Mesendoderm (in vitro differentiated cells): ENCODE measurements around the gene HNRNPM.

Source experiments
- DNase-seq: peaks from one replicate; pipeline ENCODE4 v3.0.0; 2013
- H2AK5ac ChIP-seq: 2 replicates; pipeline ENCODE4 v1.6.1; 2013; ENCODE audit warnings: low read length, inconsistent platforms
- H2BK120ac ChIP-seq: 2 replicates; pipeline ENCODE4 v1.6.1; 2013; ENCODE audit warnings: low read depth, mild to moderate bottlenecking, low read length, moderate library complexity, mixed read lengths
- H2BK15ac ChIP-seq: replicated peaks from 2 replicates; pipeline ENCODE4 v1.6.1; 2013; ENCODE audit warnings: low read depth, mild to moderate bottlenecking, moderate library complexity
- H2BK5ac ChIP-seq: 2 replicates; pipeline ENCODE4 v1.6.1; 2013; ENCODE audit warnings: low read length, inconsistent platforms
- H3K18ac ChIP-seq: 2 replicates; pipeline ENCODE4 v1.6.1; 2013; ENCODE audit warnings: mild to moderate bottlenecking, low read length, mixed read lengths
- H3K23ac ChIP-seq: one replicate; pipeline ENCODE4 v1.6.1; 2013; ENCODE audit warnings: low read length
- H3K27ac ChIP-seq: 2 replicates; pipeline ENCODE4 v1.5.1; 2013; ENCODE audit warnings: low read depth, mild to moderate bottlenecking, inconsistent platforms, low read length, moderate library complexity
- H3K27me3 ChIP-seq: 2 replicates; pipeline ENCODE4 v1.6.1; 2013; ENCODE audit warnings: low read length, control low read depth, mild to moderate bottlenecking, inconsistent platforms; ENCODE audit not compliant: insufficient read depth, poor library complexity
- H3K36me3 ChIP-seq: 2 replicates; pipeline ENCODE4 v1.6.1; 2013; ENCODE audit warnings: low read length, inconsistent platforms; ENCODE audit not compliant: control insufficient read depth, insufficient read depth
- H3K4ac ChIP-seq: one replicate; pipeline ENCODE4 v1.6.1; 2013; ENCODE audit warnings: low read depth, mild to moderate bottlenecking, low read length, moderate library complexity
- H3K4me1 ChIP-seq: 2 replicates; pipeline ENCODE4 v1.6.1; 2013; ENCODE audit warnings: low read depth, low read length, inconsistent platforms; ENCODE audit not compliant: control insufficient read depth
- H3K4me2 ChIP-seq: 2 replicates; pipeline ENCODE4 v1.6.1; 2013; ENCODE audit warnings: low read length
- H3K4me3 ChIP-seq: 2 replicates; pipeline ENCODE4 v1.5.1; 2013; ENCODE audit warnings: mild to moderate bottlenecking, low read length
- H3K56ac ChIP-seq: one replicate; pipeline ENCODE4 v1.6.1; 2013; ENCODE audit warnings: low read length
- H3K79me1 ChIP-seq: 2 replicates; pipeline ENCODE4 v1.6.1; 2013; ENCODE audit warnings: low read length, inconsistent platforms
- H3K79me2 ChIP-seq: 2 replicates; pipeline ENCODE4 v1.6.1; 2013; ENCODE audit warnings: mild to moderate bottlenecking, low read length; ENCODE audit not compliant: control insufficient read depth, insufficient read depth
- H3K9ac ChIP-seq: 2 replicates; pipeline ENCODE4 v1.6.1; 2013; ENCODE audit warnings: low read length, inconsistent platforms
- H4K5ac ChIP-seq: one replicate; pipeline ENCODE4 v1.6.1; 2013; ENCODE audit warnings: low read length
- H4K8ac ChIP-seq: one replicate; pipeline ENCODE4 v1.6.1; 2013; ENCODE audit warnings: low read depth, mild to moderate bottlenecking, control low read depth, low read length, moderate library complexity
- WGBS: extraction: QIAGEN DNeasy Blood & Tissue Kit; methylation state at CpG from one replicate; pipeline ENCODE4 v1.1.7; 2013; ENCODE audit warnings: low lambda C conversion rate, missing lambda C conversion rate; ENCODE audit not compliant: insufficient coverage; ENCODE audit errors: extremely low coverage; 5-methylcytosine and 5-hydroxymethylcytosine counted together

HNRNPM gene

DNA sequence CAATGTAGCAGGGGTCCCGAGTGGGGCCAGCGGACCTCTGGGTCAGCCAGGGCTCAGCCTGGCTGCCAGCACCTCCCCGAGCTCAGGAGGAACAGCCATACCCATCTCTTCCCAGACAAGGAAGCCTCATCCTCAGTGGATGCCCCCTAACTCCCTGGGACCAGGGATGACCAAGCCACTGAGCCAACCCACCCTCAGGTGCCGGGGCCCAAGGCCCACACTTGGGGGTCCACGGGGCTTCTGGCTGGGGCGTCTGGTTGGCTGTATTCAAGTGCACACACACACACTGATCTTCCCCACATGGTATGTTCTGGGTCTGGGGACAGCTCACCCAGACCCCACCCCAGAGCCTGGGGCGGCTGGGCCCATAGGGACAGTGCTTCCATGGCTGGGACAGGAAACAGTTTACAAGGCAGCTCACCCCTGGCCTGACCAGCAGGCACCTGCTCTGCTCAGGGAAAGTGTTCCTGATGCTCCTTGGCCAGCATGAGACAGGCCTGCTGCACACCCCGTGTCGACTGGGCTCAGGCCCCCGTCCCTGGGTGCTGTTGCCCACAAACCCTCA is 46.9 kb upstream of the HNRNPM start:
- Histone ChIP-seq H2BK120ac (no peak overlapping the region), H3K27me3 (no peaks in the 10 kb centered on the region), H3K79me1 (peaks cover 28% of the 10 kb centered on the region), H3K56ac (no peak overlapping the region), H2BK5ac (no peak overlapping the region), H3K4me2 (no peak overlapping the region), H2AK5ac (no peak overlapping the region), H4K8ac (no peak overlapping the region), H4K5ac (no peak overlapping the region), H3K9ac (no peak overlapping the region), H3K36me3 (peaks cover 4% of the 10 kb centered on the region), H3K4me3 (no peak overlapping the region), H3K23ac (no peak overlapping the region), H3K18ac (no peak overlapping the region), H3K79me2 (peaks cover 50% of the 10 kb centered on the region), H3K4ac (no peak overlapping the region), H2BK15ac (no peak overlapping the region), H3K4me1 (no peaks in the 10 kb centered on the region), H3K27ac (no peak overlapping the region)
- WGBS: no CpG with 5 or more reads among the region's 10 CpGs
- DNase-seq: no peak

DNA sequence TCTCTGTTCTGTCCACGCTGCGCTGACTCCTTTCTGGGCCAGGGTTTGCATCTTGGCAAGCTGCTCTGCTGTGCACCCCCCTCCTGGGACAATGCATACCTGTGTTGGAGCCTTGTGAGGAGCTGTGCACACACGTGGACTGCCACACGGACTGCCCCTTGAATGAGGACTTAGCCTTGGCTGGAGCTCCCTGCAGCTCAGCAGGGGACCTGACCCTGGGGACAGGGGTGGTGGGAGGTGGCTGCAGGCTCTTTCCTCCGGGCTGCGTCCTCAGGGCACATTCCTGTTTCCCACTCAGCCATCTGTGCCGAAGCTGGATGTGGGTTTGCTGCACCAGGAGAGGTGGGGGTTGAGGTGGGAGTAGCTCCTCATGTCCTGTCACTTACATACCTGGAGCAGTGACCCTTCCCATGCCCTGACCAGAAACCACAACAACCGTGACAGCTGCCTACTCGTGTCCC is 46.4 kb upstream of the HNRNPM start:
- H2BK120ac ChIP-seq: no peak overlapping the region
- H2AK5ac ChIP-seq: no peak overlapping the region
- peaks cover 45% of the 10 kb centered on the region for H3K79me2 ChIP-seq
- H3K4me2 ChIP-seq: no peak overlapping the region
- peaks cover 4% of the 10 kb centered on the region for H3K36me3 ChIP-seq
- no peak overlapping the region for H3K4ac ChIP-seq
- H4K5ac ChIP-seq: no peak overlapping the region
- H3K56ac ChIP-seq: peak overlapping the region; percentile 17
- H3K9ac ChIP-seq: no peak overlapping the region
- H3K79me1 ChIP-seq: peaks cover 25% of the 10 kb centered on the region
- DNase-seq: no peak
- no CpG with 5 or more reads among the region's 9 CpGs for WGBS
- H3K4me1 ChIP-seq: no peaks in the 10 kb centered on the region
- H3K18ac ChIP-seq: no peak overlapping the region
- no peak overlapping the region for H3K27ac ChIP-seq
- no peak overlapping the region for H3K23ac ChIP-seq
- H2BK5ac ChIP-seq: no peak overlapping the region
- H2BK15ac ChIP-seq: no peak overlapping the region
- no peak overlapping the region for H3K4me3 ChIP-seq
- H3K27me3 ChIP-seq: no peaks in the 10 kb centered on the region
- no peak overlapping the region for H4K8ac ChIP-seq

DNA sequence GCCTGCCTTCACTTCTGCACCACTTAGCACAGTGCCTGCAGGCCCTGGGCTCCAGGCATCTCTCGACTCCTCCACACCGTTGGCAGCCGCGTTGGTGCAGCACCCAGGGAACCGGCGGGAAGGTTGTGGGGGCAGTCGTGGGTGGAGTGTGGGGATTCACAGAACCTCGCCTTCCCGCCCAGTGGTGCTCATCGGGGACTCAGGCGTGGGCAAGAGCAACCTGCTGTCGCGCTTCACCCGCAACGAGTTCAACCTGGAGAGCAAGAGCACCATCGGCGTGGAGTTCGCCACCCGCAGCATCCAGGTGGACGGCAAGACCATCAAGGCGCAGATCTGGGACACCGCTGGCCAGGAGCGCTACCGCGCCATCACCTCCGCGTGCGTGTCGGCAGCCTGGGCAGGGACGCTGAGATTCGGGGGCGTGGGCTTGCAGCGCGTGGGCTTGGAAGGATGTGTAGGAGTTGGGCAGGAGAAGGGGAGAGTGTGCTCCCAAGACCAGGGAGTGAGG is 45.0 kb upstream of the HNRNPM start:
- Histone ChIP-seq H3K18ac (no peak overlapping the region), H2BK15ac (no peak overlapping the region), H3K36me3 (peaks cover 5% of the 10 kb centered on the region), H4K5ac (no peak overlapping the region), H3K79me1 (peaks cover 25% of the 10 kb centered on the region), H4K8ac (no peak overlapping the region), H3K4me2 (no peak overlapping the region), H3K27me3 (no peaks in the 10 kb centered on the region), H3K9ac (no peak overlapping the region), H3K56ac (no peak overlapping the region), H2BK120ac (no peak overlapping the region), H3K4me3 (no peak overlapping the region), H3K23ac (no peak overlapping the region), H3K4ac (no peak overlapping the region), H2BK5ac (no peak overlapping the region), H3K79me2 (peaks cover 33% of the 10 kb centered on the region), H3K27ac (no peak overlapping the region), H3K4me1 (no peaks in the 10 kb centered on the region), H2AK5ac (no peak overlapping the region)
- no peak for DNase-seq
- WGBS: no CpG with 5 or more reads among the region's 34 CpGs

DNA sequence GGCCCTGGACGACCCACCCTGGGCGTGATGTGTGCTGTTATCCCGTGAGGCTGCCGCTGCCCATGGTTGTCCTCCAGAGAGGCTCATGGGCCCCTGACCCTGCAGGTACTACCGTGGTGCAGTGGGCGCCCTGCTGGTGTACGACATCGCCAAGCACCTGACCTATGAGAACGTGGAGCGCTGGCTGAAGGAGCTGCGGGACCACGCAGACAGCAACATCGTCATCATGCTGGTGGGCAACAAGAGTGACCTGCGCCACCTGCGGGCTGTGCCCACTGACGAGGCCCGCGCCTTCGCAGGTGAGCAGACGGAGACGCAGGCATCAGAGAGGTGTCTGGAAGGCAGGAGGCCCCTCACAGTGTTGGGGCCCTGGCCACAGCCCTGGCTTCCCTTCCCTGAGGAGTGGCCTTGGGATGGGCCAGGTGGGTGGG is 42.8 kb upstream of the HNRNPM start:
- no peak for DNase-seq
- H2BK120ac ChIP-seq: no peak overlapping the region
- H4K5ac ChIP-seq: no peak overlapping the region
- no peak overlapping the region for H3K4me2 ChIP-seq
- no peak overlapping the region for H2BK15ac ChIP-seq
- no CpG with 5 or more reads among the region's 21 CpGs for WGBS
- no peak overlapping the region for H3K27ac ChIP-seq
- H3K23ac ChIP-seq: peak overlapping the region; percentile 66
- no peak overlapping the region for H2BK5ac ChIP-seq
- H2AK5ac ChIP-seq: no peak overlapping the region
- H3K79me2 ChIP-seq: peaks cover 17% of the 10 kb centered on the region
- H3K4me1 ChIP-seq: no peaks in the 10 kb centered on the region
- peaks cover 5% of the 10 kb centered on the region for H3K36me3 ChIP-seq
- no peaks in the 10 kb centered on the region for H3K27me3 ChIP-seq
- no peak overlapping the region for H3K9ac ChIP-seq
- no peak overlapping the region for H4K8ac ChIP-seq
- no peak overlapping the region for H3K4ac ChIP-seq
- no peak overlapping the region for H3K4me3 ChIP-seq
- no peak overlapping the region for H3K18ac ChIP-seq
- H3K79me1 ChIP-seq: peaks cover 16% of the 10 kb centered on the region
- H3K56ac ChIP-seq: no peak overlapping the region

DNA sequence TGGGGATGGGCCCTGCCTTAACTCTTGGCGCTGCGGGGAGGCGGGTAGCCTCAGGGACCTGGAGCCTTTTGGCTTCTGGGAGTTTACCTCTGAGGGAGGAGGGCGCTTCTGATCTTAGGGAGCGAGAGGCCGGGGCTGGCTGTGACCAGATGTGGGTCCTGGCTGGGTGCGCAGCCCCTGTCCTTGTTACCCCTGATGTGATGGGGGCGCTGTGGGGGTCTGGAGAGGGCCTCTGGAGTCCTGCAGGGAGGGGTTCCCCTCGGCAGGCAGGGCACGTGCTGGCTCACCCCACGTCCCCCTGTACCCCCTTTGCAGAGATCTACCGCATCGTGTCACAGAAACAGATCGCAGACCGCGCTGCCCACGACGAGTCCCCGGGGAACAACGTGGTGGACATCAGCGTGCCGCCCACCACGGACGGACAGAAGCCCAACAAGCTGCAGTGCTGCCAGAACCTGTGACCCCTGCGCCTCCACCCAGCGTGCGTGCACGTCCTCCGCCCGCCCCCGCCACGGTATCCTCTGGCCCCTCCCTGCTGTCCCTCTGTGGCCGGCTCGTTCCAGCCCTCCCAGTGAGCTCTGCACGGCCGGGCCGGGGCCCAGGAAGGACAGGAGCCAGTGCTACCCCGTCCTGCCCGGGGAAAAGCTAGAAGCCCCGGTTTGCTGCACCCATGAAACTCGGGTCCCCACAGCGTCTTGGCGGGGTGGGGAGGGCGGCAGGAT is 41.5 kb upstream of the HNRNPM start:
- H3K36me3 ChIP-seq: peaks cover 5% of the 10 kb centered on the region
- no CpG with 5 or more reads among the region's 44 CpGs for WGBS

More for the DNA sequence above, 41.5 kb upstream of the HNRNPM start:
- Histone ChIP-seq H3K4ac (no peak overlapping the region), H2BK5ac (no peak overlapping the region), H2AK5ac (no peak overlapping the region), H3K79me2 (peaks cover 6% of the 10 kb centered on the region), H3K4me2 (no peak overlapping the region), H3K23ac (no peak overlapping the region), H4K8ac (no peak overlapping the region), H4K5ac (no peak overlapping the region), H3K4me3 (no peak overlapping the region), H3K4me1 (no peaks in the 10 kb centered on the region), H2BK15ac (no peak overlapping the region), H3K9ac (no peak overlapping the region), H3K27ac (no peak overlapping the region), H3K56ac (no peak overlapping the region), H2BK120ac (no peak overlapping the region), H3K18ac (no peak overlapping the region), H3K79me1 (peaks cover 8% of the 10 kb centered on the region), H3K27me3 (no peaks in the 10 kb centered on the region)
- DNase-seq: no peak
